ENCODE data around the gene BICC1. TPM values are rescaled to one million over a fixed set of nuclear protein-coding genes. Genes with fewer than 3 reads are reported as not detected.

Gene BICC1
- total and polyA plus RNA-seq, 2 of the 8 experiments (the other 6 are each of a cell fraction or from before 2014, with no cell fraction given) = 0.20 to 0.73 TPM

- Histone ChIP-seq H2BK12ac (ENCODE audit: low read depth, low read length) (no peak overlapping the region), H3K79me1 (ENCODE audit: low read depth, low read length) (no peaks in the 10 kb centered on the region), H2BK15ac (ENCODE audit: low read length) (no peak overlapping the region), H2BK120ac (replicated peaks; ENCODE audit: low read depth, low read length) (no peak overlapping the region), H3K4ac (replicated peaks; ENCODE audit: insufficient read length, low read depth, low read length) (no peak overlapping the region), H2BK20ac (ENCODE audit: low read length) (no peak overlapping the region), H4K5ac (ENCODE audit: insufficient read length, low read depth, low read length) (no peak overlapping the region), H2BK5ac (ENCODE audit: low read depth, low read length) (no peak overlapping the region), H4K91ac (replicated peaks; ENCODE audit: insufficient read length, low read length) (no peak overlapping the region), H4K20me1 (replicated peaks in 1 of 2; ENCODE audit: control insufficient read depth in 1 of 2, insufficient read depth in 2 of 2, low read length in 2 of 2) (no peaks in the 10 kb centered on the region), H3K23me2 (ENCODE audit: low read depth, low read length) (peaks cover 3% of the 10 kb centered on the region; the same call in 1 of the 2 replicates), H2AFZ (ENCODE audit: low read length) (no peak overlapping the region), H3K23ac (ENCODE audit: insufficient read length) (no peak overlapping the region), H3K4me1 (replicated peaks in 1 of 4; ENCODE audit: control insufficient read depth in 3 of 4, insufficient read depth in 4 of 4, low read length in 3 of 4) (peaks cover 0 to 3% (median under 1%) of the 10 kb centered on the region in 4 experiments; a peak in 1 of 7 replicates), H3K27me3 (replicated peaks in 1 of 4; ENCODE audit: control insufficient read depth in 3 of 4, extremely low read depth in 1 of 4, insufficient read depth in 3 of 4, low read length in 3 of 4) (no peaks in the 10 kb centered on the region), H3K9me3 (ENCODE audit: insufficient read depth in 2 of 2, low read depth in 1 of 2, low read length in 1 of 2) (no peaks in the 10 kb centered on the region), H3K9ac (replicated peaks in 1 of 4; ENCODE audit: extremely low read depth in 1 of 4, low read depth in 3 of 4, low read length in 3 of 4) (no peak overlapping the region; a peak in 1 of 7 replicates), H3K4me3 (ENCODE audit: extremely low read depth in 1 of 4, insufficient read depth in 2 of 4, low read depth in 3 of 4, low read length in 4 of 4) (no peak overlapping the region), H3K56ac (replicated peaks; ENCODE audit: insufficient read length, low read depth, low read length) (no peak overlapping the region), H2AK5ac (ENCODE audit: low read depth, low read length) (no peak overlapping the region), H3K4me2 (ENCODE audit: insufficient read depth in 1 of 2, low read depth in 2 of 2, low read length in 2 of 2) (no peak overlapping the region), H3K36me3 (ENCODE audit: control insufficient read depth in 2 of 4, insufficient read depth in 4 of 4, low read length in 3 of 4) (no peaks in the 10 kb centered on the region), H3K79me2 (ENCODE audit: control insufficient read depth in 1 of 2, insufficient read depth in 2 of 2, low read length in 2 of 2) (no peaks in the 10 kb centered on the region), H3K14ac (ENCODE audit: insufficient read length) (no peak overlapping the region), H3K18ac (ENCODE audit: extremely low read depth, low read length) (no peak overlapping the region), H3K27ac (ENCODE audit: low read depth, low read length) (no peak overlapping the region), H4K8ac (ENCODE audit: extremely low read depth, insufficient read depth, low read length) (no peak overlapping the region)
- no peak for DNase-seq (ENCODE audit: low read depth in 1 of 2, low spot score in 2 of 2)
- TF ChIP-seq PHF8 (conservative IDR thresholded peaks at IDR 0.05; ENCODE audit: low read depth, low read length) (no peak), CTCF (IDR thresholded peaks at IDR 0.05; ENCODE audit: control extremely low read depth in 1 of 3, insufficient read depth in 1 of 3, low read depth in 1 of 3, low read length in 3 of 3) (peak in 1 of 3 experiments; percentile 12; a peak in 1 of 4 replicates)
- CTCF ChIA-PET (ENCODE audit: partially characterized antibody) = interaction anchor here (0.8 to 1.7 kb wide), 5 partner anchors 13 to 178 kb away, joined by 3 to 9 read pairs (median 4); partner anchors contain the start of gene BICC1
- POLR2A ChIA-PET (ENCODE audit: partially characterized antibody) = interaction anchor here (1.2 kb wide), 1 partner anchor 13 kb away, joined by 3 read pairs; no protein-coding TSS in a partner anchor
- 87% methylated on average over 2 of the region's 2 CpGs; no CpG with 5 or more reads in 1 of the 2 experiments for WGBS, 2 experiments (ENCODE audit: extremely low coverage in 1 of 2, insufficient coverage in 1 of 2, insufficient read length in 1 of 2, insufficient replicate concordance in 2 of 2, low coverage in 1 of 2, low lambda C conversion rate in 2 of 2, missing lambda C conversion rate in 1 of 2)
- peak; percentile 36 for FAIRE-seq
These were observed 34.8 kb upstream of the BICC1 start for GRCh38 chr10:58477902-58478301.
